DND-41 (cell line): ENCODE data around the gene PRR29.

Experiments used
- ATAC-seq: fragments of 200-7000 bp; cut with Tn5 transposase; 3 replicates; pipeline ENCODE4 v1.9.1; 2021; ENCODE audit warnings: low read depth; ENCODE audit not compliant: insufficient read depth
- DNase-seq: peaks from one replicate; pipeline ENCODE4 v3.0.0-alpha.2; 2020
- H2AFZ ChIP-seq: 2 replicates; pipeline ENCODE4 v1.6.0; 2012; ENCODE audit warnings: low read depth, low read length
- H3K27ac ChIP-seq: 2 replicates; pipeline ENCODE4 v1.5.1; 2012; ENCODE audit warnings: low read length, inconsistent platforms
- H3K27me3 ChIP-seq: fragments of 200-600 bp; sonication (generic); 2 replicates; pipeline ENCODE4 v1.6.0; 2012; ENCODE audit warnings: low read length, mild to moderate bottlenecking, inconsistent platforms; ENCODE audit not compliant: insufficient read depth, poor library complexity
- H3K36me3 ChIP-seq: 2 replicates; pipeline ENCODE4 v1.5.1; 2012; ENCODE audit warnings: low read length, inconsistent platforms; ENCODE audit not compliant: insufficient read depth
- H3K4me1 ChIP-seq: 2 replicates; pipeline ENCODE4 v1.5.1; 2012; ENCODE audit warnings: mild to moderate bottlenecking, low read length; ENCODE audit not compliant: insufficient read depth
- H3K4me2 ChIP-seq: 2 replicates; pipeline ENCODE4 v1.6.0; 2012; ENCODE audit warnings: mild to moderate bottlenecking, moderate library complexity, low read length, inconsistent platforms; ENCODE audit not compliant: insufficient read depth
- H3K4me3 ChIP-seq, 2 experiments: fragments of 200-600 bp in 1 of 2; shearing (Covaris generic) in 1 of 2; 2 replicates each; pipeline ENCODE4 v1.5.1; 2012 to 2016; ENCODE audit warnings: inconsistent platforms in 2 of 2, low read length in 2 of 2, mild to moderate bottlenecking in 2 of 2, low read depth in 1 of 2, moderate library complexity in 1 of 2
- H3K79me2 ChIP-seq: 2 replicates; pipeline ENCODE4 v1.6.0; 2012; ENCODE audit warnings: low read length, inconsistent platforms; ENCODE audit not compliant: insufficient read depth
- H3K9ac ChIP-seq: 2 replicates; pipeline ENCODE4 v1.6.0; 2012; ENCODE audit warnings: low read depth, mild to moderate bottlenecking, inconsistent platforms, low read length, moderate library complexity
- H3K9me3 ChIP-seq: 2 replicates; pipeline ENCODE4 v1.5.1; 2012; ENCODE audit warnings: low read length, moderate library complexity, mild to moderate bottlenecking, inconsistent platforms; ENCODE audit not compliant: insufficient read depth, severe bottlenecking
- H4K20me1 ChIP-seq: 2 replicates; pipeline ENCODE4 v1.6.0; 2012; ENCODE audit warnings: low read length; ENCODE audit not compliant: insufficient read depth
- EZH2 ChIP-seq: IDR thresholded peaks from 3 replicates; pipeline ENCODE4 v1.6.1; 2012; ENCODE audit warnings: borderline replicate concordance, low read depth, mild to moderate bottlenecking, moderate library complexity, low read length, inconsistent platforms; ENCODE audit not compliant: severe bottlenecking
- TF ChIP-seq, protein P1 (sequence below): IDR thresholded peaks from 2 replicates; pipeline ENCODE4 v1.5.1; 2012; ENCODE audit warnings: borderline replicate concordance, low read length, moderate library complexity, mild to moderate bottlenecking; ENCODE audit not compliant: poor library complexity, severe bottlenecking; ENCODE audit errors: extremely low read depth

The PRR29 gene

GRCh38 chr17:63993368-63993985 is 4.7 kb upstream of the PRR29 start:
- no peak overlapping the region for H3K4me2 ChIP-seq
- H3K36me3 ChIP-seq, result no peaks in the 10 kb centered on the region
- no peak overlapping the region for H2AFZ ChIP-seq
- no peak overlapping the region for H3K27ac ChIP-seq
- H3K9me3 ChIP-seq, result no peaks in the 10 kb centered on the region
- DNase-seq (no peak), ATAC-seq (no peak)
- peaks cover 3% of the 10 kb centered on the region for H3K27me3 ChIP-seq
- H3K9ac ChIP-seq, result no peak overlapping the region
- H3K79me2 ChIP-seq, result no peaks in the 10 kb centered on the region
- H3K4me3 ChIP-seq, result no peak overlapping the region
- peaks cover 11% of the 10 kb centered on the region for H3K4me1 ChIP-seq
- no peaks in the 10 kb centered on the region for H4K20me1 ChIP-seq
- no peak for TF ChIP-seq EZH2
- TF ChIP-seq, protein P1, sequence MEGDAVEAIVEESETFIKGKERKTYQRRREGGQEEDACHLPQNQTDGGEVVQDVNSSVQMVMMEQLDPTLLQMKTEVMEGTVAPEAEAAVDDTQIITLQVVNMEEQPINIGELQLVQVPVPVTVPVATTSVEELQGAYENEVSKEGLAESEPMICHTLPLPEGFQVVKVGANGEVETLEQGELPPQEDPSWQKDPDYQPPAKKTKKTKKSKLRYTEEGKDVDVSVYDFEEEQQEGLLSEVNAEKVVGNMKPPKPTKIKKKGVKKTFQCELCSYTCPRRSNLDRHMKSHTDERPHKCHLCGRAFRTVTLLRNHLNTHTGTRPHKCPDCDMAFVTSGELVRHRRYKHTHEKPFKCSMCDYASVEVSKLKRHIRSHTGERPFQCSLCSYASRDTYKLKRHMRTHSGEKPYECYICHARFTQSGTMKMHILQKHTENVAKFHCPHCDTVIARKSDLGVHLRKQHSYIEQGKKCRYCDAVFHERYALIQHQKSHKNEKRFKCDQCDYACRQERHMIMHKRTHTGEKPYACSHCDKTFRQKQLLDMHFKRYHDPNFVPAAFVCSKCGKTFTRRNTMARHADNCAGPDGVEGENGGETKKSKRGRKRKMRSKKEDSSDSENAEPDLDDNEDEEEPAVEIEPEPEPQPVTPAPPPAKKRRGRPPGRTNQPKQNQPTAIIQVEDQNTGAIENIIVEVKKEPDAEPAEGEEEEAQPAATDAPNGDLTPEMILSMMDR, result no peak

GRCh38 chr17:63995626-63996025 is 2.5 kb upstream of the PRR29 start:
- Histone ChIP-seq H3K4me2 (no peak overlapping the region), H3K79me2 (no peaks in the 10 kb centered on the region), H2AFZ (no peak overlapping the region), H3K9ac (no peak overlapping the region), H3K27me3 (peaks cover 3% of the 10 kb centered on the region), H3K27ac (no peak overlapping the region), H4K20me1 (no peaks in the 10 kb centered on the region), H3K36me3 (no peaks in the 10 kb centered on the region), H3K4me3 (no peak overlapping the region), H3K9me3 (no peaks in the 10 kb centered on the region), H3K4me1 (peaks cover 22% of the 10 kb centered on the region)
- TF ChIP-seq EZH2, result no peak
- TF ChIP-seq, protein P1, result no peak
- ATAC-seq, result no peak
- no peak for DNase-seq

DNA sequence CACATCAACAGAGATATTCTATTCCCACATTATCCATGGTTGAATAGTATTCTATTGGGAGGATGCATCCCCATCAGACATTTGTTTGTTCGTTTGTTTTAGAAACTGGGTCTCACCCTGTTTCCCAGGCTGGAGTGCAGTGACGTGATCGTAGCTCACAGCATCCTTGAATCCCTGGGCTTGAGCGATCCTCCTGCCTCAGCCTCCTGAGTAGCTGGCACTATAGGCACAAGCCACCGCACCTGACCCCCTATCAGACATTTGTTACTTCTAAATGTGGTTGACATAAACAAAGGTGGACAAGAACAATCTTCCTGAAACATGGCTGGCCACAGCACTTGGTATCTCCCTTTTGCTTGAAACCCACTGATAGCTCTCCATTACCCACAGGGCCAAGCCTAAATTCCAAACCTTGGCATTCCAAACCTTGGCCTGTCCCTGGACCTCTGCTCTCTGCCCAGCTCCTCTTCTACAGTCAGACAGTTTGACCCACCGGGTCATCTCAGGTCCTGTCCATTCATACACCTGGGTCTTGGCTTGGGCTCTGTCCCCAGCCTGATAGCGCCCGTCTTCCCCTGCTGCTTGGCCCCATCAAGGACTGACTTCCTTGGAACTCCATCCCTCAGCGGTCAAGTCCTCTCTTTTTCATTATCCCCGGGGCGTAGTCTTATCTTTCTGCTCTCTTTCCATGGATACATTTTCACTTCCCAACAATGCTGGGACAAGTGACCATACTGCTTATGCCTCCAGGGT is 1.5 kb upstream of the PRR29 start:
- no peaks in the 10 kb centered on the region for H4K20me1 ChIP-seq
- peaks cover 3% of the 10 kb centered on the region for H3K27me3 ChIP-seq
- no peaks in the 10 kb centered on the region for H3K9me3 ChIP-seq
- H2AFZ ChIP-seq, result no peak overlapping the region
- no peak overlapping the region for H3K4me2 ChIP-seq
- ATAC-seq (no peak), DNase-seq (no peak)
- H3K79me2 ChIP-seq, result no peaks in the 10 kb centered on the region
- no peaks in the 10 kb centered on the region for H3K36me3 ChIP-seq
- H3K27ac ChIP-seq, result no peak overlapping the region
- H3K4me3 ChIP-seq, result no peak overlapping the region
- H3K4me1 ChIP-seq, result peaks cover 22% of the 10 kb centered on the region
- TF ChIP-seq EZH2, result no peak
- TF ChIP-seq, protein P1, result no peak
- H3K9ac ChIP-seq, result no peak overlapping the region
